HG03432 (cell line): Measurements from ENCODE around the gene SLC2A9.

Experiments
- ATAC-seq: cut with Tn5 transposase; IDR thresholded peaks from one replicate; pipeline ENCODE4 v1.9.1; 2021; ENCODE audit warnings: mild to moderate bottlenecking, moderate library complexity; ENCODE audit not compliant: unreplicated experiment

Gene SLC2A9

DNA sequence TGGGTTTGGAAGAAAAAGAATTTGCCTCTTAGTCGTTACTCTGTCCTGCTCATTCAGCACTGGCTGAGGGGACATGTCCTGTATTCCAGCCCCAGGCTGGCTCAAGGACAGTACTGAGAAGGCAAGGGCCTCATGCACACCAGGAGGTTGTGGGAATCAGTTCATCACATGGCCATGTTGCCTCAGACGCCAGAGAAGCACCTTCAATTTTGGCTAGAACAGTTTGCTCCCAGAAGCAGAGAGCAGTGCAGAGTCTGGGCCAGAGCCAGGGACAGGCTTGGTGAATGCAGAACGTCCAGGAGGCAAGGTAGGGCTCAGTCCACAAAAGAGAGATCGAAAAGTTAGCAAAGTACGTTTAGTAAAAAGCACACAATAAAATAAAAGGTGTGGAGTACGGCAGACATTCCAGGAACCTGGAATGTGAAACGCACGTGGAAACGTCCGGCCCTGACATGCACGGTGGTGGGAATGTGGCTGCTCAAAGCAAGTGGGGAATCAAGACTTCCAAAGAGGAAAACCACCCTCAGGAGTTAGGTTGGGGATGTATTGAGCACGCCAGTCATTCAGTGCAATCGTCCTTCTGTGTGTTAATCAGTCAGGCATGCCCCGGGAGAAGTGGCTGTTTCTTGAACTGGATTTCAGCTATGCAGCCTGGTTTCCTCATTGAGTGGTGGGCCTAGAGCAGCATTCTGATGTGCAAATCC, 1.2 kb upstream of the SLC2A9 start:
- no peak for ATAC-seq

DNA sequence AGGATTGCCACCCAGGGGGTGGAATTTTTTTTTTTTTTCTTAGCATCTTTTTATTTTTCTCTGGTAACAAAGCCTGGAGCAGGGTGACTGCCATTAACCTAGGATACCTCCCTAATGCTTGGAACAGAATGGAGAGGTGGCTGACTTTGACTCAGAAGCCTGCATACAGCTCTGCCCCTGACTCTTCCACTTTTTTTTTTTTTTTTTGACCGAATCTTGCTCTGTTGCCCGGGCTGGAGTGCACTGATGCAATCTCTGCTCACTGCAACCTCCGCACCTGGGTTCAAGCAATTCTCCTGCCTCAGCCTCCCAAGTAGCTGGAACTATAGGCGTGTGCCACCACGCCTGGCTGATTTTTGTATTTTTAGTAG, 341 bp upstream of the SLC2A9 start:
- no peak for ATAC-seq

DNA sequence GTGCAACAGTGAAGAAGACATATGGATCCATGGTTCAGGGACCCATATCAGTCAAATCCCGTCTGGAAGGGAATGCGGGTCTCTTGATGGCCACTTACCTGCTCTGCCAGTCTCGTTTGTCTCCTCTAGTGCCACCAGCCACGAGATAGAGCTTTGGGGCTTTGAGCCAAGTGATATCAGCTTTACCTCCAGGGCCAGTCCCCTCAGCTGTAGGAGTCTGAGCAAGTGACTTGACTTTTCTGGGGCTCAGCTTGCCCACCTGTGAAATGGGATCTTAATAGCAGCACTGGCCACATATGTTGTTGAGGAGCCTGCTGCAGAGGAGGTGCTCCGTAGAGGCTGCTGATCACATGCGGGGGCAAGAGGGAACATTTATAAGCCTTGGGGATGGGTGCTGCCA, 1.2 kb downstream of the SLC2A9 start:
- ATAC-seq, result no peak

DNA sequence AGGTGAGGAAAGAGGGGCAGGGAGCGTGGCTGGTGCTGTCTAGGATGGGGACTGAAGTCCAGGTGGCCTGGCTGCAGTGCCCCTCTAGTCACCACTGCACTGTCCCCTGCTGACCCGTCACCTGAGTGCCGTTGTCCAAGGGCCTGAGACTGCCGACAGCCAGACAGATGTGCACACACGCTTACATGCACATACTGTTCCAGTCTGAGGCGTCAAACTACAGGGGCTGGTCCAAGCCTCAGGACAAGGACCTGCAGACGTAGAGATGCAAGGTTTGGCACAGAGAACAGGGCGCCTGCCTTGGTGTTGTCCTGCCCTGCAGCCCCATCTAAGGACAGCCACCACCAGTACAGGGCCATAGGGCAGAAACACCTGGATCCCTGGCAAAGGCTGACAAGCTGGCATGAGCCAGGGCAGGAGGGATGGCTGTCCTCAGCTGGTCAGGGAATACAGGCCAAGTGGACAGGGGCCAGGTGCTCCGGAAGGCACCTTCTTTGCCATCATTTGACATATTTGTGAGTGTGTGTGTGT, 1.7 kb downstream of the SLC2A9 start:
- ATAC-seq, result no peak

DNA sequence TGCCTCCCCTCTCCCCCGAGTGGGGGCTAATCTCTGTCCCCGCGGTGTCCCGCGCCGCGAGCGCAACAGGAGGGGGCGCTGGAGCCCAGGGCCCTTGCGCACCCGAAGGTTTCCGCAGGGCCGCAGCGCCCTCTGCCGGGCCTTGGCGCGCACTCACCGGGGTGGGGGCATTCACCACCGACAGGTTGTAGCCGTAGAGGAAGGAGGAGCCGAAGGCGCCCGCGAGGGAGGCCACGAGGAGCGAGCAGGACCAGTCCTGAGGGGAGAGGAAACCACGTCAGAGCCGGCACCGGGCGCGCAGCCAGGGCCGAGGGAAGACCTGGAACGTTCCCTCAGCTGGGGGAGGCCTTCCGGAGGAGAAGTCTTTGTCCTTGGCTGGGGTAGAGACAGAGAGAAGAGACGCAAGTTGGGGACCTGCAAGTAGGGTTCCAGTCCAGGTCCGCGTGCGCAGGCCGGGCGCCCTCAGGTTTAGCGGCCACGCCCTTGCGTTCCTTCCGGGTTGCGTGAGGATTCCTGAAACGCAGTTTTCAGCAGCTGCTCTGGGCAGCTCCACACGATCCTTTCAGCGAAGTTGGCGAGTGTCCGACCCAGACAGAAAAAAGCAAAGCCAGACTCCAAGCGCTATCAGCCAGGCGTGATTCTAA, 2.4 kb downstream of the SLC2A9 start:
- ATAC-seq, result peak; percentile 98

DNA sequence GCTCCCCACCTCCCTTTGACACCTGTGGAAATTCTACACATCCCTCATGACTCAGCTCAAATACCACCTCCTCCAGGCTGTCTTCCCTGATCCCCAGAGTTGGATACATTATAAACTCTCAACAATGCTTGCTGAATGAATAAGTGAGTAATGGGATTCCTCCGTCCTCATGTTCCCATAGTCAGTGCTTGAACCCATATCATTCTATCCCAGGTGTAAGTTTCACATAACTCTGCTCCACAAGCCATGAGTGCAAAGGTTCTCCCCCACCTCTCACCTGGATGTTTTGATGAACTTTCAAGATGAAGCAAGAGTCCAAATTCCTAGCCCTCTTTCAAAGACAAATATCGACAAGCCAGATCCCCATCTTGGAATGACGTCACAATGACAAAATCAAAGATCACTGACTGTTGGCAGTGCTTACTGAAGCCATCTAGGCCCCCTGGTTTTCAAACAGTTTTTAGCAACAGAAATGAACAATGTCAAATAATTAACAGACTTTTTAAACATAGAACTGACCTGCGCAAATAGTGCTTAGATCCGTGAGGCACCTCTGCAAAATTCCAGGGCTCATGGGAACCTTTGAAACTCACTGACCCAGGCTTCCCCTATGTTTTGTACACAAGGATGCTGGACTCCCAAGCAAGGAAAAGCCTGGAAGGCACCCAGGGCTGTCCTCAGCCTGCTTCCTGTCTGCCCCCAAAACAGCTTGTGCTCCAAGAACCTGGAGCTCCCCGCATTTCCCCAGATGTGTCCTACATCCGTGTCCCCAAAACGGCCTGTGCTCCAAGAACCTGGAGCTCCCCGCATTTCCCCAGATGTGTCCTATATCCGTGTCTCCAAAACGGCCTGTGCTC, 4.0 kb downstream of the SLC2A9 start:
- no peak for ATAC-seq

DNA sequence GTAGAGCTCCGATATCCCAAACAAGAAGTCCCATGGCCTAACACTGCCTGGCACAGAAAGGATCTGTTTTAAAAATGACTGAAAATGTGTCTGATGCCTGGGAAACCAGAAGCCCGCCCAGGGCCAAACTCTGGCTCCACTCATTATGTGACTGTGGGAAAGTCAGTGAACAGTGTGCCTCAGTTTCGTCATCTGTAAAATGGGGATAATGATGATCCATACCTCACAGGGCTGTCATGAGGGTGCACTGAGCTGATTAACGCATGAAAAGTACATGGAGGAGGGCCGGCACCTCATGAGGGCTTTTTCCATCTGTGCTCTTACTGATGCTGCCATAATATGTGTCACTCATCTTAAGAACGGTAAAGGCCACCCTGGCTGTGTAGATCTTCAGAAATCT, 5.1 kb downstream of the SLC2A9 start:
- no peak for ATAC-seq

DNA sequence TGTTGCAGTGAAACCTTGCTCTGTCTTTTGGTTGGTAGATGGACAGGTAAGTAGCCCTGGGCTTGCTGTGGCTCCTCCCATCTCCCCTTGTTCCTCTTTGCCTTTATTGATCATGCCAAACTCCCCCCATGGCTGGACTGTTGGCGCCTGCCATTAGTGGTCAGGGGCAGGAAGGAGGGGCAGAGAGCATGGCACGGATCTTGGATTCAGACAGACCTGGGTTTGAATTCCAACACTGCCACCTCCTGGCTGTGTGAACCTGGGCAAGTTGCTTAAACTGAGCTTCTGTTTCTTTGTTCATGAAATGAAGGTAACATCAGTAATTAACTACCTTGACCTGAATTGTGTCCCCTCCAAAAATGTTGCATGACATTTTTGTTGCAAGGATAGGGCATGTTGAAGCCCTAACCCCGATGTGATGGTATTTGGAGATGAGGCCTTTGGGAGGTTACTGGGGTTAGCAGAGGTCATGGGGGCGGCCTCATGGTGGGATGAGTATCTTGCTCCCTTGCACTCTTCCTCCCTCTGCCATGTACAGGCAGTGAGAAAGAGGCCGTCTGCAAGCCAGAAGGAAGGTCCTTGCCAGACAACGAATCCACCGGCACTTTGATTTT, 6.0 kb downstream of the SLC2A9 start:
- ATAC-seq, result peak; percentile 21

DNA sequence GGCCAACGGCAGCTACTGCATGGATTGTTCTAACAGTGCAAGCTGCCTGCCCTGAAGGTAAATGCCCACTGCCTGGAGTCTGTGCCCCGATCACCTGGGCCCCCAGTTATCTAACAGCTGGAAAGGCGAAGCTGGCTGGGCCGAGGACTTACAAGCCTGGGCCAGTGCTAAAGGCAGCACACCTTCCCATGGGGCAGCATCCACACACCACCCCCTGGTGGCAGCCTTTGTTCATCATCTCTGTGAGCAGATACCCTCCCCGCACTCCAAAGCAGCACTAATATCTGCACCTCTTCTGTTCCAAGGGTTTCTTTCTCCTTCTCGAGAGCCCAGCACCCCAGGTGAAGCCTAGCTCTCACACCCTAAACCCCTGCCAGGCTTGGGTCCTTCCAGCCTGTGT, 7.6 kb downstream of the SLC2A9 start:
- ATAC-seq, result peak; percentile 69

DNA sequence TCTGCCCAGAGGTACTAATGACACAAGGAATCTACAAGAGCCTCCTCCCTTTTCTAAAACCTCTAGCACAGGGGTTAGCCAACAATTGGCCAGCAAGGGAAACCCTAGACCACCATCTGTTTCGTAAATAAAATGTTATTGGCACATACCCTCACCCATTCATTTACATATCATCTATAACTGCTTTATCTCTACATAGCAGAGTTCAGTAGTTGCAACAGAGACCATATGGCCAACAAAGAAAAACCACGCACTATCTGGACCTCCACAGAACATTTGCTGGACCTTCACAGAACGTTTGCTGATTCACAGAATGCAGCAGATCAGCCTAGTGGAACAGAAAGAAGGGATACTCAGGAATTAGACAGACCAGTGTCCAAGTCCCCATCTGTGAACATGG, 9.4 kb downstream of the SLC2A9 start:
- no peak for ATAC-seq

DNA sequence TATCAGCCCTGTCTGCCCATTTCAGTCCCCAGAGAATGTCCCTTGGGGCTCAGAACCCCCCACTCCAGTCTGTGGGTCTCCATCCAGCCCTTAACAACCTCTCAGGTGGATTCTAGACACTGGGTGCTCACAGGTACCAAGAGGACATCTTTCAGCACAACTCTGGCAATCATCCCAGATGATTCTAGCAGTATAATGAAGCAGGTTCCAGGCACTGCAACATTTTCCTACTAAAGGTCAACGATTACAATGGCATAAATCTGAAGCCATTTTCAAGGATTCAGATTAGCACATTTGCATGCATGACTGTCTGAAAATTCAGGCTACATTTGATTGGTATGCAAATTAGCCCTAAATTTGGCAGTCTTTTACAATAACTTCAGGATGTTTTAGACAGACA, 10.0 kb downstream of the SLC2A9 start:
- no peak for ATAC-seq

DNA sequence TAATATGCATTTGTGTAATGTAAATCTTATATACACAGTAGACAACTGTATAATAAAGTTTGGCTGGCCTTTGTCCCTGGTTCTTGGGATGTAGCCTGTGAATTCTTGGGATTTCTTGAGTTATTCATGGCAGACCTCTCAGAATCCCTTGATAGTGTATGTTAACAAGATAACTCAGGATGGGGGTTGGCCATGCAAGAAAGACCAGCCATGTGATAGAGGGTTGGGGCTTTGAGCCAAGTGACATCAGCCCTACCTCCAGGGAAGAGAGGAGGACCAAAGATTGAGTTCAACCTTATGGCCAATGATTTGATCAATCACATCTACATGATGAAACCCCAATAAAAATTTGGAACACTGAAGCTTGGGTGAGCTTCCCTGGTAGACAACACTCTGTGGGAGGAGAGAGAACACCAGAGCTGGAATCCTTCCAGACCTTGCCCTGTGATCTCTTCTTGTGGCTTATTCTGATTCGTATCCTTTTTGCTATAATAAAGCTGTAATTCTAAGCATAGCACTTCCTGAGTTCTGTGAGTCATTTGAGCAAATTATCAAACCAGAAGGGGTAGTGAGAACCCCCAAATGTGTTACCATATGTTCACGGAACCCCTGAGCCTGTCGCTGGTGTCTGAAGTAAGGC, 11.3 kb downstream of the SLC2A9 start:
- no peak for ATAC-seq

DNA sequence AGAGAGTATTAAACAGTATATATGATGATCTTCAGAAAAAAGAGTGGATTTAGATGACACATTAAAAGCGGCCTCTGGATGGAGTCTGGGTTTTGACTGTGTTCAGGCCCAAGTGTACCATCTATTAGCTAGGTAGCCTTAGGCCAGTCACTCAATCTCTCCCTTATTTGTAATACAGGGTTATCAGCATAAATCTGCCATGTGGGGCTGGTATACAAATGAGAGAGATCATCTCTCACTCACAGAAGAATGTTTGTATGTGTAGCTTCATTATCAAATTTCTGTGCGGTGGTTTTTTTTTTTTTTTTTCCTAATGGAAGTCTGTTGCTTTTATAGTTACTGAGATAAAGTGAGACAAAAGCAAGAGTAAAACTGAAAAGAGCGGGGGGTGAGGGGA, 12.7 kb downstream of the SLC2A9 start:
- ATAC-seq, result no peak

DNA sequence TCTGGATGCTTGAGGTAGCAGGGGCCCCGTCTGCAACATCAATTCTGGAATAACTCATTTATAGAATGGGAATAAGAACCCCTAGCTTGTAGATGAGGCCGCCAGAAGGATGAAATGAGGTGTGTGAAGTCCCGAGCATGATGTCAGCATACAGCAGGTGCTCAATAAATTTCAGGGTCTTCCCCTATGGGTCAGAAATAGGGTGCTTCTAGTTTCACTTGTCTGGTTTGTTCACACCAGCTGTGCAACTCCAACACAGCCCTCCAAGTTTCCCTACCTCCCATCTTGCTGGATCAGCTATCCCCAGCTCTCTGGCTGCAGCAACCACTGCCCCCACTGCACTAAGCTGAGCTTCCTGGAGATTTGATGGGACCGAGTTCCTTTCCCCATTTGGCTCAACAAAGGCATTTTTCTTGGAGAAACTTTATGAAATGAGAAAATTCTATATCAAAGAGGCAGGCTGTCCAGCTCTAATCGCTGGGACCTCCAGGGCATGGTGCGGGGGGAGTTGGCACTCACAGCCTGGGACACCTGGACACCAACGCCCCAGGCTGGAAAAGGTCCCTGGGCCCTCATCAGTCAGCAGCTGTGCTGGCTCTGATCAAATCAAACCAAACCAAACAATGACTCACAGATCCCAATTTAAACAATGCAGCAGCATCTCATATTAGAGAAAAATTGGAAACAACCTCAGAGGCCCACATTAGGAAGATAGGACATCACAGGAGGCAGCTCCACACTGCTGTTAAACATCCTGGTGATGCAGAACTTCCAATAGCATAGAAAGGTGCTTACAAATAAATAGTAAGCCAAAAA, 13.3 kb downstream of the SLC2A9 start:
- peak; percentile 53 for ATAC-seq

DNA sequence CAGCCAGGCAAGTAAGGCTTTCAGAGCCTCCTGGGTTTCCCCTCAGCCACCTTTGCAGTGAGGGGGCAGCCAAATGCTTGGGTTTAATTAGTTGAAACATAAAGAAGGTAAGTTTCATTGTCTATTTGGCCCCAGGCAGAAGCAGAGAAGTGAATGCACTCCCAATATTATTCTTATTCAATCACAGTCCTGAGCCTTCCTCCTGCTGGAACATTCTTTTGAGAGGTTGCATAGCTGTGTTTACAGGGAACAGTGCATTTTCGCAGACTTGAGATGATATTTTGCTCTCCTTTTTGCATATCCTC, 13.9 kb downstream of the SLC2A9 start:
- peak; percentile 50 for ATAC-seq

DNA sequence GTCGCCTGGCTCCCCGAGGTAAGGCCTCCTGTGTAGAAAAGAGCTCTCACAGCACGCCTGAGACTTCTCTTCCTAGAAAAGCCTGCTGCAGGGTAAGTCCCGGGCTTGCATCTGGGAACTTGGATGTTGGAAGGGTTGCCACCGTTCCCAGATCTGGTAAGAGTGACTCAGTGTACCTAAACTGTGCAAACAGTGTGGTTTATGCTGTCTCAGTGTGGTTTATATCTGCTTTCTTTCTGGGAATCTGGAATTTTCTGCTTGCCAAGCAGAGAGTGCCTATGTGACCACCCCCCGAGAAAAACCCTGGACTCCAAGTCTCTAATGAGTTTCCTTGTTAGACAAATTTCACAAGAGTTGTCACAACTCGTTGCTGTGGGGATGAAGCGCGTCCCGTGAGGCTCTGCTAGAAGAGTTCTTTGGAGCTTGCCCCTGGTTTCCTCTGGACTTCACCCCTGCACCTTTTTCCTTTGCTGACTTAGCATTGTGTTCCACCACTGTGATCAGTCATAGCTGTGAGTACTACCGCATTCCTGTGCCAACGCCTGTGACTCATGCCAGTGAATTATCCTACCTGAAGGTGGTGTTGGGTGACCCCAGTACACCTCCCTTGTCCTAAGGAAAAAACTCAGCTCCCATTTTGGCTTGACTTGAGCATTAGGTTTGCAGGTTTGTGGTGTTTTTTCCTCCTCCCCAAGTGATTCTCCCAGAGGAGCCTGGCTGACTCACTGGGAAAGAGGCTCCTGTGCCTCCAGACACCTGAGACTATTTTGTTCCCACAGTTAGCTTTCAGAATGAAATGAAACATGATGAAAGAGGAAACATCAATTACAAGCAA, 14.5 kb downstream of the SLC2A9 start:
- peak; percentile 16 for ATAC-seq

DNA sequence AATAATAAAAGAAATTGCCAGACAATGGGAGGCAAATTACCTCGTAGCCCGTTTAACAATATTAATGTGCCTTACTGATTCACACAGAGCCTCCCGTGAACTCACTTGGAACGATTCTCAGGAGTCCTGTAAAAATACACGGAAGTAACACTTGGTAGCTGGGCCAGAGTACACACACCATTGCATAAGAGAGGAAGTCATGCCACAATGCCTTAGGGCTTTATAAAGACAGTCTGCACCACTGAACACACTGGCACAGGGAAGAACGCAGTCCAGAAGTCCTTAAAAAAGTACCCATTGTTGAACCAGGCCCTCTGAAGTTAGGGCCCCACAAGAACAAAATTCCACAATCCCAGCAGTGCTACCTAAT, 15.1 kb downstream of the SLC2A9 start:
- peak; percentile 36 for ATAC-seq

DNA sequence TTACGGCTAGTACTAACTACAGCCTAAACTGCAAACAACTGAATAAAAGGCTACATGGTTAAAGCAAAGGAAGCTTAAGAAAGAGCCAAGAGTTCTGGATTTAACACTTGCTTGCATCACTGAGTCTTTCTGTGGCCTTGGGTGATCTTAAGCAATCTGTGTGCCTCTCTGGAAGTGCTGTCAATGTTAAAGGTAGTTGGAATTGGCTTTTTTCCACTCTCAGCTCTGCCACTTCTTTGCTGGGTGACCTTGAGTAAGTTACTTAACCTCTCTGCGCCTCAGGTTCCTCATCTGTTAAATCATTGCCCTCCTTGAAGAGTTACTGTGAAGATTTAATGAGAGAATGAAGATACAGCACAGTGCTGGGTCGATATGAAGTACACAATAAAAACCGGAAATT, 15.7 kb downstream of the SLC2A9 start:
- ATAC-seq, result no peak

DNA sequence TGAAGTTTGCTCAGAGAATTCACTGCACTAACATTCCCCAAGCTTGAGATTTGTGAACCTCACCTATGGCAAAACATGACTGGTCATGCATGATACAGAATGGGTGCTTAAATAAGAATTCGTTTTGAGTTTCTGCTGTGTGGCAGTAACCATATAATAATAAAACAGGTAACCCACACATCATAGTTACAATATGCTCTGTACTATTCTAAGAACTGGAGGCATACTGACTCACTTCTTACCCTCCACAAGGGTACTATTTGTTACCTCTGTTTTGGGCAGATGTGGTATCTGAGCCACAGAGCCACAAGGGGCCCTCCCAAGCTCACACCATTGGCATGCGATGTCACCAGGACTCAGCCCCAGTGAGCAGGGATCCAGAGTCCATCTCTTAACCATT, 17.6 kb downstream of the SLC2A9 start:
- ATAC-seq, result peak; percentile 45
